HEK293T (cell line): ENCODE measurements around the gene PATL1.

Experiments
- CTCF ChIA-PET: fragments of 350-600 bp; formaldehyde crosslinking; extraction: SDS; loops from one replicate; lab custom pipeline; 2021; ENCODE audit warnings: antibody characterized with exemption, inconsistent platforms; lab: Yijun Ruan, JAX
- POLR2A ChIA-PET: fragments of 350-600 bp; formaldehyde crosslinking; extraction: SDS; loops from one replicate; lab custom pipeline; 2020; ENCODE audit warnings: antibody characterized with exemption, inconsistent platforms; lab: Yijun Ruan, JAX
- DNase-seq: peaks from one replicate; pipeline ENCODE4 v3.0.0; 2012; ENCODE audit warnings: mixed read lengths; ENCODE audit errors: extremely low spot score
- ARNT ChIP-seq: fragments of 450-650 bp; IDR thresholded peaks from 2 replicates; pipeline ENCODE4 v1.6.1; 2017; ENCODE audit warnings: mild to moderate bottlenecking
- BHLHE40 ChIP-seq: fragments of 450-650 bp; IDR thresholded peaks from 2 replicates; pipeline ENCODE4 v1.6.1; 2016; ENCODE audit warnings: mild to moderate bottlenecking, moderate library complexity, borderline replicate concordance
- ELF4 ChIP-seq: fragments of 450-650 bp; IDR thresholded peaks from 2 replicates; pipeline ENCODE4 v1.6.1; 2017; ENCODE audit warnings: antibody characterized with exemption
- FOXA1 ChIP-seq: fragments of 450-650 bp; IDR thresholded peaks from 2 replicates; pipeline ENCODE4 v1.6.1; 2016; ENCODE audit warnings: mild to moderate bottlenecking
- FOXK2 ChIP-seq: fragments of 450-650 bp; IDR thresholded peaks from 2 replicates; pipeline ENCODE4 v1.6.1; 2016; ENCODE audit warnings: mild to moderate bottlenecking
- FOXM1 ChIP-seq: fragments of 450-650 bp; IDR thresholded peaks from 2 replicates; pipeline ENCODE4 v1.6.1; 2017; ENCODE audit warnings: mild to moderate bottlenecking, borderline replicate concordance
- HDGF ChIP-seq: fragments of 450-650 bp; IDR thresholded peaks from 2 replicates; pipeline ENCODE4 v1.6.1; 2017; ENCODE audit warnings: antibody characterized with exemption, borderline replicate concordance
- L3MBTL2 ChIP-seq: fragments of 450-650 bp; conservative IDR thresholded peaks from 2 replicates; pipeline ENCODE4 v1.6.1; 2016; ENCODE audit warnings: mild to moderate bottlenecking
- LEF1 ChIP-seq: fragments of 450-650 bp; IDR thresholded peaks from 2 replicates; pipeline ENCODE4 v1.6.1; 2017; ENCODE audit warnings: mild to moderate bottlenecking, borderline replicate concordance
- NFRKB ChIP-seq: fragments of 450-650 bp; IDR thresholded peaks from 2 replicates; pipeline ENCODE4 v1.6.1; 2016; ENCODE audit warnings: mild to moderate bottlenecking, moderate library complexity
- PKNOX1 ChIP-seq: fragments of 450-650 bp; IDR thresholded peaks from 2 replicates; pipeline ENCODE4 v1.6.1; 2016
- SP1 ChIP-seq: fragments of 450-650 bp; IDR thresholded peaks from 2 replicates; pipeline ENCODE4 v1.6.1; 2017
- SUZ12 ChIP-seq: fragments of 450-650 bp; IDR thresholded peaks from 2 replicates; pipeline ENCODE4 v1.6.1; 2016; ENCODE audit warnings: mild to moderate bottlenecking
- TARDBP ChIP-seq: fragments of 450-650 bp; IDR thresholded peaks from 2 replicates; pipeline ENCODE4 v1.6.1; 2016

PATL1 gene

GRCh38 chr11:59600234-59600633, 68.6 kb downstream of the PATL1 start:
- POLR2A ChIA-PET = no interaction called here
- DNase-seq = no peak

GRCh38 chr11:59598961-59599360, 69.9 kb downstream of the PATL1 start:
- TF ChIP-seq PKNOX1 = no peak
- TF ChIP-seq FOXA1 = no peak
- no peak for TF ChIP-seq FOXM1
- TF ChIP-seq BHLHE40 = no peak
- TF ChIP-seq SUZ12 = no peak
- no peak for TF ChIP-seq FOXK2
- TF ChIP-seq ELF4 = no peak
- no peak for TF ChIP-seq NFRKB
- TF ChIP-seq SP1 = no peak
- ChIA-PET CTCF (no interaction called here), POLR2A (no interaction called here)
- DNase-seq = no peak

More at GRCh38 chr11:59600234-59600633, 68.6 kb downstream of the PATL1 start:
- CTCF ChIA-PET = no interaction called here
- TF ChIP-seq L3MBTL2 = no peak
- TF ChIP-seq FOXA1 = no peak
- TF ChIP-seq HDGF = no peak
- no peak for TF ChIP-seq LEF1
- TF ChIP-seq BHLHE40 = no peak
- TF ChIP-seq PKNOX1 = no peak
- no peak for TF ChIP-seq FOXK2
- no peak for TF ChIP-seq FOXM1
- TF ChIP-seq ELF4 = no peak
- no peak for TF ChIP-seq SUZ12
- no peak for TF ChIP-seq TARDBP
- no peak for TF ChIP-seq ARNT
- TF ChIP-seq SP1 = no peak
